HG03064 (cell line): ENCODE results near the gene COL6A1.

Experiments used
- ATAC-seq: cut with Tn5 transposase; IDR thresholded peaks from one replicate; pipeline ENCODE4 v1.9.1; 2021; ENCODE audit warnings: low read depth; ENCODE audit not compliant: unreplicated experiment

COL6A1 gene

DNA sequence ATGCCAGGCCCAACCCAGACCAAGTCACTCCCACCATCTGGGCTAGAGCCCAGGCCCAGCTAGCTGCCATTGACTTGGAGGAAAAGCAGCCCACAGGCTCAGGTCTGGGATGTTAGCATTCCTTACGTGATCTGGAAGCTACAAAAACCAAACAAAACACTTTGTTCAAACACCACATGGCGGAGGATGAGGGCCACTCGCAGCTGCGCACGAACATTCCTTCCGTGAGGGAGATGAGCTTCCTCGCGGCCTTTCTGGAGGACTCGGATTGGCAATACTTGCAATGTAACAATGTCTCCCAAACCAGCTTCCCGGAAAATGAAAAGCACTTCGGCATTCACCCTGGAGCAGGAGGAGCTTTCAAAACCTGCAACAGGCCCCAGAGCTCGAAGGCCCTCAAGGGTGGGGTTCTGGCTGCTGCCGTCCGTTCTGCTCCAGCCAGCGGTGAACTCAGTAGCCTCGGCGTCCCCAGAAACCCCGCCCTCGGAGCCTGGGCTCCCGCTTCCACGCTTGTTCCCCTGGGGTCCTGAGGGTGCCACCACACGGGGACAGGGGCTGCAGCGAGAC lies 40.5 kb downstream of the COL6A1 start:
- ATAC-seq, result no peak

GRCh38 chr21:46022551-46023525 lies 41.3 kb downstream of the COL6A1 start:
- ATAC-seq, result no peak

DNA sequence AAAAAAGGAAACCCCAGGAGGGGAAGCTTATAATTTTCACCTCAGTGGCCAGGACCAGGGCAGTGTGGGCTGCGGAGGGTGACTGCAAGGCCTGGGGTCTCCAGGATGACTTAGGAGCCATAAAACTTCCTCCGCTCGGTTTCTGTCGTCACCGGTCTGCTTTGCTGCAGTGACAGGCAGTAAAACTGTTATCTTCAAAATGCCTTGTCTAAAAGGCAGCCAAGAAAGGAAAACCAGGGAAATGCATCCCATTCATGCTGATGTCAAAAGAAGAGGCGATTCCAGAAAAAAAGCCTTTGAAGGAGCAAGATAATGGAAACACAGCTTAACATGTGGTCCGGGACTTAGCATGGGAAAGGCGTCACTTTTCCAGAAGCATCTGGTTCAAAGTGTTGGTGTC lies 42.0 kb downstream of the COL6A1 start:
- ATAC-seq, result no peak

DNA sequence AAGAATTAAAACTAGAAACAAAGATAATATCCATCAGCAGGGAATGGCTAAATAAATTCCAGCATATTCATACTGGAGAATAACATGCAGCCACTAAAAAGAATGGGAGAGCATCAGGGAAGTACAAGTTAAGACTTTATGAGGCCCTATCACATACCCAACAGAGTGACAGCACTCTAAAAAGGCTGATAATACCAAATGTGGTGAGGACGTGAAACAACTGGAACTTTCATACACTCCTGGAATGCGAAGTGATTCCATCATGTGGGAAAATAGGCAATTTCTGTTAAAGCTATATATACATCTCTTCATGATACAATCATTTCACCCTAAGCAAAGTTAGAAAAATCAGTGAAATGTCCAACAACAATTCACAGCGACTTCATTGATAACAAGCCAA lies 42.6 kb downstream of the COL6A1 start:
- no peak for ATAC-seq

DNA sequence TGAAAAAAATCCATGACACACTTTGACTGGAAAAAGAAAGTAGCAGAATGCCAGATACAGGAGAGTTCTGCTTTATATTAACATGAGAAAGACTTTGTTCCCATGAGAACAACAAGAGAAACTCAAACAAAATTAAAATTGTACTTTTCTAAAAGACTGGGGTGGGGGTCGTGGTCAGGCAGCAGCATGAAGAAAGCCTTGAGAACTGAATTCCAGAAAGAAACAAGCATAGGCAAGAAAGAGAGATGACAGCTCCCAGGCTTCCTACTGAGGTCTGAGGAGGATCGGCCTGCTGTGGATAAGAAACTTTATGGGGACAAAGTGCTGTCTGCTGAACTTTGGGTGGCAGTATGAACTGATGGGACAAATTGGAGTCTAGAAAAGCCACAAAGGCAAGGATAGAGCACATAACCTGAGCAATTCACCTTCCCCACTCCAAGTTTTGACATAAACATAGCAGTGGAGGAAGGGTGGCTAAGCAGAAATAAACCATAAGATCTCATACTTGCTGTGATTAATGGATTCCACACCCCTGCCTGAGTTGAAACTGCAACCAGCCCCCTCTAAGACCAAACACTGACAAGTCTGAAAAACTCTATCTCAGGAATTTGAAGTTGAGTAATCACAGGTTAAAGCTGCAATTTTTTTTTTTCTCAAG lies 43.7 kb downstream of the COL6A1 start:
- ATAC-seq, result no peak

GRCh38 chr21:46027851-46028493 lies 46.4 kb downstream of the COL6A1 start:
- ATAC-seq, result no peak

- ATAC-seq, result no peak
Observed at GRCh38 chr21:46028573-46029091, 47.1 kb downstream of the COL6A1 start.

DNA sequence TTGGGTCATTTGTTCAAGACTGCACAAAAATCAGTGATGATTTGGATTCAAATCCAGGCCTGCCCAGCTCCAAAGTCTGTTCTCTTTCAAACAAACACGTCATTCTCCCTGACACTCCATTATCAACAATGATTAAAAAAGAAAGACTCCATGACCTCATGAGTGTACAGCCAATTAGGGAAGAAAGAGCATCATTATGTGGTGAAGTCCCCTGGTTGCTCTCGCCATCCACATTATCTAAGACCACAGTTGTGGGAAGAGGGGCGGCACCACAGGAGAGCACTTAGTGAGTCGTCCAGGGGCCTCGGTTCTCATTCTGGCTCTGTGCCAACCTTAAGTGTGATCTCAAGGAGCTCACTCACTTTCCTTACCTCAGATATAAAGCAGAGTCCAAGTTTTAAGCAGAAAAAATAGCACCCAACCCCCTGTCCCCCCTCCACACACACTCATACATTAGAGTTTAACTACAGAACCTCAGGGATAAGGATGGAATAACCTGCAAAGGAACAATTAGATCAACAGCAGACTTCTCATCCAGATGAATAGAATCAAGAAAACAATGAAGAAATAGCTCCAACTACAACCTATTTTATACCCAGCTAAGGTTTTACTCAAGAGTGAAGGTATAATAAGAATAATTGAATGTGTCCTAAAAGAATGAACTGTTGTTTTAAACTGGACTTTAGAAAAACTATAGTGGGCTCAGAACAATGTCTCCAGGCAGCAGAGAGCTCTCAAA lies 47.8 kb downstream of the COL6A1 start:
- ATAC-seq, result no peak

DNA sequence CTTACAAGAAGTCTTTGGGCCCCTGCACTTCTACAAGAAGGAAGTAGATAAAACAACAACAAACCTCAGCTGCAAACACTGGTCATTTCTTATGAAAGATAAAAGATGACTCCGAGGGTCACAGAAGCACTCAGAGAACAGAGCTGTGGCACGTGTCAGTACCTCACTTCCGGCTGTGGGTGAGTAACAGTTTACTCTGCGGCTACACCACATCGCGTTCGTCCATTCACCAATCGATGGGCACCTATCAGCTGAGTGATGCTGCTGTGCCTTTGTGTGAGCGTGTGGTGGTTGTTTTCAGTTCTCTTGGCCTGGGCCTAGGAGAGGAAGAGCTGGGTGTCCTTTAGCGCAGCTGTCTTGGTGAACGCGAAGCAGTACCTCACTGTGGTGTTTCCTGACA lies 49.9 kb downstream of the COL6A1 start:
- ATAC-seq, result no peak

- no peak for ATAC-seq
Observed at GRCh38 chr21:46032100-46032499, 50.5 kb downstream of the COL6A1 start.

- ATAC-seq, result no peak
Observed at GRCh38 chr21:46033410-46034400, 52.1 kb downstream of the COL6A1 start.

- no peak for ATAC-seq
Observed at GRCh38 chr21:46035809-46036695, 54.5 kb downstream of the COL6A1 start.

GRCh38 chr21:46036696-46037330 lies 55.2 kb downstream of the COL6A1 start:
- no peak for ATAC-seq

DNA sequence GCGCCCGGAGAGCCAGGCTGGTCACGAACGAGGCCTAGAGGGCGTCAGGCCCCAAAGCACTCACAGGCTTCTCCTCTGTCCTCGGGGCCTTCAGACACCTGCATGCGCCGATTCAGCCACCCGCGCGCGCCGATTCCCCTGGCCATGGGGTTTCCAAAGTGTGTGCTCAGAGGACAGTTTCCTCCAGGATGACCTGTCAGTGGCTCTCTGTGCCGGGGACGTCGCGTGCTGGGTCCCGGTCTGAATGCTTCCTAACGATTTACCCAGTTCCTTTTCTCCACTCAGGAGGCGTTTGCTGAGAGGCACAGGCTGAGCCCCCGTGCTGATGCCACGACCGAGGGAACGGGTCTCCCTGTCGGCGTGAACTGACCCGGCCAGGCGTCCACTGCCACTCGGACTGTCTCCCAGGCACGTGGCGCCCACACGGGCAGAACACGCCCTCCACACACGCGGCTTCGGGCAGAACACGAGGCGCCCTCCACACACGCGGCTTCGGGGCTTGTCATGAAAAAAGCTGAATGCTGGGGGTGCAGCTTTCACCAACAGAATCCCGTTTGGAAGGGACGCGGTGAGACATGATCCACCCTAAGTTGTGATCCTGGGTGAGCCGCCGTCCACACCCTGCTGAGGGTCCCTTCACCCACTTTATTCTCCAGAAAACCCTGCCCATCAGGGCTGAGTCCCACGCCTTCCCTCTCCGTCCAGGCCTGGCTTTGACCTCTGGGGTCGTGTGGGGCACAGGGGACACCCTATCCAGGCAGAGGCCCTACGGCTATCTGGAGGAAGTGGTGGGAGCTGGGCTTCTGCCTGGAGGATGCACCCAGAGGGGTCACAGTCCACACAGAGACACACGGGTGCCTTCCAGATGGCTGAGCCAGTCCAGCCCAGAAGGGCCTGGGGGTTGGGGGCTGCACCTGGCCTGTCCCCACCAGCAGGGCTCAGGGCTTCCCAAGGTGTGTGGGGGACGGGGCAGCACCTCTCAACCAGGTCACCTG lies 56.1 kb downstream of the COL6A1 start:
- no peak for ATAC-seq

DNA sequence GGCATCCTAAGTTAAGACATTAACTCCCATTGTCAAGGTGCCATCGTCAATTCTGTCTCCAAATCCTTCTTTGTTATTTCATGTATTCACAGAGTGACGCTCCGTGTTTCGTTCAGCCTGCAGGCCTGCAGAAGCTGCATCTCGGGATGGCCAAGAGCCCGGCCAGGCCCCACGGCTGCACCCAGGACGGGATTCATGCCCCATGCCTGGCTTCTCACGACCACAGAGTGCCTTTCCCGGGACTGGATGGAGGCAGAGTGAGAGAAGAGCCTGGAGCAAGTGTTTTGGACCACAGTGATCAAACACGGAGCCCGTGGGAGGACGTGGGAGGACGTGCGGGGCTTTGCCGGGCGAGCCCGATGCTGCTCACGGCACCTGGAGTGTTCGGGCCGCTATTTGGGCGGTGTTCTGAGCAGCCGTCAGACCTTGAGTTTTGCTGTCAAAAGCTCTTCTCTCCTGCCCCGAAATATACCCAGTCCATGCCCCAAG lies 56.8 kb downstream of the COL6A1 start:
- no peak for ATAC-seq

DNA sequence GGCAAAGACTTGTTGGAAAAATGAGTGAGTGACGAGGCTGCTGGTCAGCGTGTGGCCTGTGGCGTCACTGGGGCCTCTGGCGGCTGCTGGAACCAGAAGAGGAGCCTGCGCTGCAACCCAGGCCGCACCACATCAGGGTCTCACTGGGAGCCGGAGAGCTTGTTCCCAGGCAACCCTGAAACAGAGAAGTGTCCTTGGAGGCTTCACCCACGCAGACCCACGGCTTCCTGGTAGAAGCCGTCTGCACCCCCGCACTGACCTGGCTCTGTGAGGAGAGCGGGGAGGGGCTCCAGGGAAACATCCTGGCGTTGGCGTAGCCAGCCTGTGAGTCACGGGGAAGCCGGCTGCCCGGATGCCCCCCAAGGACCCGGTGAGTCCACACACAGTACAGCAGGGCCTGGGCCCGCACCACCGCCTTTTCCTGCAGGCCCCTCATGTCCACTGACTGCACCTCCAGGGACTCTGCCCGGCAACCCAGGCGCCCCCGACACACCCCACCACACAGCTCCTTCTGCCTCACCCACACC lies 57.4 kb downstream of the COL6A1 start:
- no peak for ATAC-seq
